Cardiac fibroblast (primary cell): ENCODE measurements around the gene ENAM.

Experiments used
- DNase-seq, 2 donors: peaks; one replicate each; pipeline versions ENCODE4 v3.0.0 to v3.0.0-alpha.2; 2010; ENCODE audit warnings: low read depth in 2 of 2
- H3K4me3 ChIP-seq, 2 donors: replicated peaks in 1 of 2; 1 replicate in 1 of 2; 2 replicates in 1 of 2; pipeline ENCODE4 v1.5.1; 2011; ENCODE audit warnings: low read depth in 2 of 2, low read length in 2 of 2, mild to moderate bottlenecking in 2 of 2, moderate library complexity in 1 of 2
- TF ChIP-seq, protein P1 (sequence below): IDR thresholded peaks from one replicate; pipeline ENCODE4 v1.5.1; 2011; ENCODE audit warnings: low read depth, mild to moderate bottlenecking, low read length, inconsistent platforms

The ENAM gene

DNA sequence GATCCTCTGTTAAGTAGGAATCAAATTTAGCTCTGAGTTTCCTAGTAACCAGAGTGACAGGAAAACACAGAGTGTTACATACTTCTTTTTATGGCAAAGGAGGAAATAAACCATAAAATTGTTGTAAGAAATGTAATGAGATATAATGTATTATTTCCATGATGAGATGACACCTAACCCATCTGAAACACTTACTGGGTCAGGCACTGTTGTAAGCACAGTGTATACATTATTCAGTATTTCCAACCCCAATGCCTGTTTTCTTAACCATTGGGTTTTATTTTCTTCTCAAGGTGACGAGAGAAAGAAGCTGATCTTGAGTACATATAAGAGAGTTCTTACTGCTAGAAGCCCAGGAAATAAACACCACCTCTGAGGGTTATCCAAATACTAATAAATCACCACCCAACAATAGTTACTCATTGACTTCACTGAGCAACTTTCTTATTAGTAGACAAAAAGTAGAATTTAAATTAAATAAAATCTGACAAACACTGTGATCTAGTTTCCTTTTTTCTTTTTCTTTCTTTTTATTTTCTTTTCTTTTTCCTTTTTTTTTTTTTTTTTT is 4.2 kb upstream of the ENAM start:
- TF ChIP-seq, protein P1, sequence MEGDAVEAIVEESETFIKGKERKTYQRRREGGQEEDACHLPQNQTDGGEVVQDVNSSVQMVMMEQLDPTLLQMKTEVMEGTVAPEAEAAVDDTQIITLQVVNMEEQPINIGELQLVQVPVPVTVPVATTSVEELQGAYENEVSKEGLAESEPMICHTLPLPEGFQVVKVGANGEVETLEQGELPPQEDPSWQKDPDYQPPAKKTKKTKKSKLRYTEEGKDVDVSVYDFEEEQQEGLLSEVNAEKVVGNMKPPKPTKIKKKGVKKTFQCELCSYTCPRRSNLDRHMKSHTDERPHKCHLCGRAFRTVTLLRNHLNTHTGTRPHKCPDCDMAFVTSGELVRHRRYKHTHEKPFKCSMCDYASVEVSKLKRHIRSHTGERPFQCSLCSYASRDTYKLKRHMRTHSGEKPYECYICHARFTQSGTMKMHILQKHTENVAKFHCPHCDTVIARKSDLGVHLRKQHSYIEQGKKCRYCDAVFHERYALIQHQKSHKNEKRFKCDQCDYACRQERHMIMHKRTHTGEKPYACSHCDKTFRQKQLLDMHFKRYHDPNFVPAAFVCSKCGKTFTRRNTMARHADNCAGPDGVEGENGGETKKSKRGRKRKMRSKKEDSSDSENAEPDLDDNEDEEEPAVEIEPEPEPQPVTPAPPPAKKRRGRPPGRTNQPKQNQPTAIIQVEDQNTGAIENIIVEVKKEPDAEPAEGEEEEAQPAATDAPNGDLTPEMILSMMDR = no peak
- no peak overlapping the region for H3K4me3 ChIP-seq
- DNase-seq = no peak

DNA sequence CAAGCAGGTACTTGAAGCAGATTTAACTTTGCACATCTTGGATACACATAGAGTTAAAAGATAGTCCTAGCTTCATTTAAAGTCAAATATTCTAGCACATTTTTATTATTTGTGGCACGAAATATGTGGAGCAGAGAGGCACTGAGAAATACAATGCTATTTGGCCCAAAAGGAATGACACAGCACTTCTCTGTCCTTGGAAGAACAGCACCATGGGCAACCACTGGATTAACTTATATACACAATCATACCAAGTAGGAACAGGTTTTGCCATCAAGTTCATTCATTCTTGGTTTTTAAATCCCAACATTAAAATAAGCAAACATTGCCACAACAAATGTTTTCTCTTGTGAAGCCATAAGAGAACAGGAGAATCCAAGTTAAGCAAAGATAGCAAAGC is 924 bp upstream of the ENAM start:
- no peak for DNase-seq
- TF ChIP-seq, protein P1 = no peak
- H3K4me3 ChIP-seq = no peak overlapping the region

- DNase-seq = no peak
- TF ChIP-seq, protein P1 = no peak
- H3K4me3 ChIP-seq = no peak overlapping the region
These were observed 1.0 kb downstream of the ENAM start for GRCh38 chr4:70629469-70630090.

DNA sequence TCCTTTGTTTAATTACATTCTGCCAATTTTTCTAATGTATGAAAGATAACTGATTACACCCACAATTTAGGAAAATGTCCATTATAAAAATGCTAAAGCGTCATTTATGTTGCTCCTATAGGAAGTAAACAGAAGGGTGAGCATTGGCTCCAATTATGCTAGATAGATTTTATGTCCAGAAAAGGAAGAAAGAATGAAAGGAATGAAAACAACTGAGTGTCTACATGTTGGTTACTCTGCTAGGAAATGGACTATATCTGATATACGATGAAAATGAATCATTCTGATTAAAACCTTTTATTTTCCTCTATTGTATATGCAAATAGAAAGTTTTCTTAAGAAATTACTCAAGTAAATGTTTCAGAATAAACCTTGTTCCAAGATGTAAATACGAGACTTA is 1.6 kb downstream of the ENAM start:
- H3K4me3 ChIP-seq = no peak overlapping the region
- DNase-seq = no peak
- TF ChIP-seq, protein P1 = no peak

DNA sequence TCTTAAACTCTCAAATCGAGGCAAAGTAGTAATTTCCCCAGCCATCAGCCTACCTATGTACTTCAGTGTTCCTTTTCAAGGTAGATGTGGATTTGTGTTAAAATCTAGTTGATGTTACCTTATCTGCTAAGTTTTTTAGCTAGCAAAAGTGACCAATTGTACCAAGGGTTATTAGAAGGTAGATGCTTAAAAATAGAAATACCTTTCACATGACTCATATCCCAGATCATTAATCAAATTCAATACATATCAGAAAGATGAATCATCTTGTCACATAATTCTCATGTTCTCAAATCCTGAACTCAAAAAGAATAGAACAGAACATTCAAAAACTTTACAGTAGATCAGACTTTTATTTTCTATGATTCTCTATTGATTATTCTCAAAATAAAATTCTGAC is 3.5 kb downstream of the ENAM start:
- DNase-seq = peak; percentile 31 to 69
- TF ChIP-seq, protein P1 = no peak
- H3K4me3 ChIP-seq = no peak overlapping the region

DNA sequence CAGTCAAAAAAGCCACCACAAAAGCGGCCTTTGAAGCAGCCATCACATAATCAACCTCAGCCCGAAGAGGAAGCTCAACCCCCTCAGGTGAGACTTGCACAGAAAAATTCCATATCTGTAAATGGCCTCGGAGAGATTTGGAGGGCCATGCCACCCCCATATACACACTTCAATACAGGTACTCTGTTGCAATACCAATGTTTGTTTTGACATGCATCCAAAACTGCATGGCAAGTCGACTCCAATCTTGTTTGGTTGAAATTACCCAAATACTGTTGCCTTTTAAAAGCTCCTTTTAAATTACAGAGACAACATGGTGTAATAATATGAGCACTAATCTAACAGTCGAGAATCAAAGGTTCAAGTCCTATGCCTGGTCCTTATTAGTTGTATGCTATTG is 5.9 kb downstream of the ENAM start:
- TF ChIP-seq, protein P1 = no peak
- no peak overlapping the region for H3K4me3 ChIP-seq
- no peak for DNase-seq
